ENCODE results near the gene FRAT2. TPM values are rescaled to one million over a fixed set of nuclear protein-coding genes. Genes with fewer than 3 reads are reported as not detected.

FRAT2 gene
- total and polyA plus RNA-seq, 4 donors, result 2.7 to 15.1 (median 11.7) TPM

DNA sequence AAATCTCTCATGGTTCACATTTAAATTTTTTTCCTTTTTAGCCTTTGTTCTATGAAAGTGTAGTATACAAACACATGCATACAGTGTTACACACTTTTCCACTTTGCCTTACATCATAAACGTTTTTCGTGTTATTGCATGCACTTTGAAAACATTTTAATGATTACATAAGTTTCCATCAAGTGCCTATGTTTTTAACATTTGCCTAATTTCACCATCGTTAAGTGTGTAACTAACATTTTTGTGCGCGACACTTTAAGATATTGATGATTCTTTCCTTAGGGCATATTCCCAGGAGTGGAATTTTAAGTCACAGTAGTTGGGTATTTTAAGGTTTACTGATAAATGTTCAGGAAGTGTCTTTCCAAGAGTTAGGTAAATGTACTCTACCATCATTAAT, 1.5 kb upstream of the FRAT2 start:
- Histone ChIP-seq H3K36me3 (ENCODE audit: control insufficient read depth in 4 of 4, insufficient read depth in 3 of 4, low read depth in 1 of 4, low read length in 3 of 4) (no peaks in the 10 kb centered on the region), H3K4me3 (ENCODE audit: low read depth in 1 of 3, low read length in 3 of 3) (no peak overlapping the region), H3K9ac (ENCODE audit: low read depth in 1 of 2, low read length in 2 of 2) (no peak overlapping the region), H3K27ac (ENCODE audit: low read depth in 1 of 2, low read length in 2 of 2) (no peak overlapping the region), H3K4me1 (ENCODE audit: control insufficient read depth in 4 of 4, insufficient read depth in 4 of 4, low read length in 3 of 4) (peaks cover 2 to 15% (median 9%) of the 10 kb centered on the region in 4 donors), H3K9me3 (ENCODE audit: control insufficient read depth in 4 of 4, low read length in 3 of 4) (no peaks in the 10 kb centered on the region), H3K27me3 (ENCODE audit: control insufficient read depth in 4 of 4, insufficient read depth in 4 of 4, low read length in 3 of 4) (no peaks in the 10 kb centered on the region)
- 51% methylated on average over 5 of the region's 5 CpGs for WGBS
- TF ChIP-seq RXRA (IDR thresholded peaks at IDR 0.05), result no peak
- TF ChIP-seq GABPA (IDR thresholded peaks at IDR 0.05 in 1 of 2, conservative IDR thresholded peaks at IDR 0.05 in 1 of 2), result no peak
- TF ChIP-seq, protein P1, sequence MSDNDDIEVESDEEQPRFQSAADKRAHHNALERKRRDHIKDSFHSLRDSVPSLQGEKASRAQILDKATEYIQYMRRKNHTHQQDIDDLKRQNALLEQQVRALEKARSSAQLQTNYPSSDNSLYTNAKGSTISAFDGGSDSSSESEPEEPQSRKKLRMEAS (IDR thresholded peaks at IDR 0.05), result no peak
- TF ChIP-seq RAD21 (IDR thresholded peaks at IDR 0.05), result no peak
- TF ChIP-seq SP1 (IDR thresholded peaks at IDR 0.05), result no peak
- no peak for TF ChIP-seq YY1 (IDR thresholded peaks at IDR 0.05)
- no peak for TF ChIP-seq EGR1 (IDR thresholded peaks at IDR 0.05; ENCODE audit: low read depth in 2 of 2)
- TF ChIP-seq, protein P2, sequence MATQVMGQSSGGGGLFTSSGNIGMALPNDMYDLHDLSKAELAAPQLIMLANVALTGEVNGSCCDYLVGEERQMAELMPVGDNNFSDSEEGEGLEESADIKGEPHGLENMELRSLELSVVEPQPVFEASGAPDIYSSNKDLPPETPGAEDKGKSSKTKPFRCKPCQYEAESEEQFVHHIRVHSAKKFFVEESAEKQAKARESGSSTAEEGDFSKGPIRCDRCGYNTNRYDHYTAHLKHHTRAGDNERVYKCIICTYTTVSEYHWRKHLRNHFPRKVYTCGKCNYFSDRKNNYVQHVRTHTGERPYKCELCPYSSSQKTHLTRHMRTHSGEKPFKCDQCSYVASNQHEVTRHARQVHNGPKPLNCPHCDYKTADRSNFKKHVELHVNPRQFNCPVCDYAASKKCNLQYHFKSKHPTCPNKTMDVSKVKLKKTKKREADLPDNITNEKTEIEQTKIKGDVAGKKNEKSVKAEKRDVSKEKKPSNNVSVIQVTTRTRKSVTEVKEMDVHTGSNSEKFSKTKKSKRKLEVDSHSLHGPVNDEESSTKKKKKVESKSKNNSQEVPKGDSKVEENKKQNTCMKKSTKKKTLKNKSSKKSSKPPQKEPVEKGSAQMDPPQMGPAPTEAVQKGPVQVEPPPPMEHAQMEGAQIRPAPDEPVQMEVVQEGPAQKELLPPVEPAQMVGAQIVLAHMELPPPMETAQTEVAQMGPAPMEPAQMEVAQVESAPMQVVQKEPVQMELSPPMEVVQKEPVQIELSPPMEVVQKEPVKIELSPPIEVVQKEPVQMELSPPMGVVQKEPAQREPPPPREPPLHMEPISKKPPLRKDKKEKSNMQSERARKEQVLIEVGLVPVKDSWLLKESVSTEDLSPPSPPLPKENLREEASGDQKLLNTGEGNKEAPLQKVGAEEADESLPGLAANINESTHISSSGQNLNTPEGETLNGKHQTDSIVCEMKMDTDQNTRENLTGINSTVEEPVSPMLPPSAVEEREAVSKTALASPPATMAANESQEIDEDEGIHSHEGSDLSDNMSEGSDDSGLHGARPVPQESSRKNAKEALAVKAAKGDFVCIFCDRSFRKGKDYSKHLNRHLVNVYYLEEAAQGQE (IDR thresholded peaks at IDR 0.05), result no peak
- TF ChIP-seq FOXA1 (IDR thresholded peaks at IDR 0.05), result no peak
- no peak for TF ChIP-seq FOXA2 (IDR thresholded peaks at IDR 0.05)
- TF ChIP-seq HNF4G (IDR thresholded peaks at IDR 0.05), result no peak
- no peak for DNase-seq (ENCODE audit: low spot score)

DNA sequence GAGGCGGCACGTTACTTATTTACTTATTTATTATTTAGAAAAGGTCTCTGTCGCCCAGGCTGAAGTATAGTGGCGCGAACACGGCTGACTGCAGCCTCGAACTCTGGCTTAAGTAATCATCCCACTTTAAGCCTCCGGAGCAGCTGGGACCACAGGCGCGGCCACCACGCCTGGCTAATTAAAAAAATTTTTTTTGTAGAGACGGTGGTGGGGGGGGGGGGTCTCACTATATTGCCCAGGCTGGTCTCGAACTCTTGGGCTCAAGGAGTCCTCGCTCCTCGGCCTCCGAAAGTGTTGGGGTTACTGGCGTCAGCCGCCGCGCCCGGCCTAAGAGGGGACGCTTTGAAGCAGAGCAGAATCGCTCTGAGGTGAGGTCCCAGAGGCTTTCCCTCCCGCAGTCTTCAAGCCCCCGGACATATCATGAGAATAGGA, 675 bp upstream of the FRAT2 start:
- Histone ChIP-seq H3K27ac (ENCODE audit: low read depth in 1 of 2, low read length in 2 of 2) (peak overlapping the region; percentile 90 to 91), H3K4me3 (ENCODE audit: low read depth in 1 of 3, low read length in 3 of 3) (peak overlapping the region in 2 of 3 donors; percentile 1 to 78), H3K27me3 (ENCODE audit: control insufficient read depth in 4 of 4, insufficient read depth in 4 of 4, low read length in 3 of 4) (no peaks in the 10 kb centered on the region), H3K9me3 (ENCODE audit: control insufficient read depth in 4 of 4, low read length in 3 of 4) (no peaks in the 10 kb centered on the region), H3K36me3 (ENCODE audit: control insufficient read depth in 4 of 4, insufficient read depth in 3 of 4, low read depth in 1 of 4, low read length in 3 of 4) (no peaks in the 10 kb centered on the region), H3K9ac (ENCODE audit: low read depth in 1 of 2, low read length in 2 of 2) (peak overlapping the region in 1 of 2 donors; percentile 45), H3K4me1 (ENCODE audit: control insufficient read depth in 4 of 4, insufficient read depth in 4 of 4, low read length in 3 of 4) (peaks cover 2 to 18% (median 12%) of the 10 kb centered on the region in 4 donors)
- no peak for DNase-seq (ENCODE audit: low spot score)
- WGBS, result 16% methylated on average over 25 of the region's 25 CpGs
- TF ChIP-seq FOXA1 (IDR thresholded peaks at IDR 0.05) (no peak), NR2F2 (IDR thresholded peaks at IDR 0.05) (no peak), GABPA (IDR thresholded peaks at IDR 0.05 in 1 of 2, conservative IDR thresholded peaks at IDR 0.05 in 1 of 2) (no peak), RXRA (IDR thresholded peaks at IDR 0.05) (no peak), YY1 (IDR thresholded peaks at IDR 0.05) (no peak), SP1 (IDR thresholded peaks at IDR 0.05) (no peak), TAF1 (conservative IDR thresholded peaks at IDR 0.05) (no peak), EGR1 (IDR thresholded peaks at IDR 0.05; ENCODE audit: low read depth in 2 of 2) (no peak), FOXA2 (IDR thresholded peaks at IDR 0.05) (no peak), HNF4A (conservative IDR thresholded peaks at IDR 0.05) (no peak), JUND (IDR thresholded peaks at IDR 0.05) (no peak), RAD21 (IDR thresholded peaks at IDR 0.05) (no peak)
- TF ChIP-seq, protein P3, sequence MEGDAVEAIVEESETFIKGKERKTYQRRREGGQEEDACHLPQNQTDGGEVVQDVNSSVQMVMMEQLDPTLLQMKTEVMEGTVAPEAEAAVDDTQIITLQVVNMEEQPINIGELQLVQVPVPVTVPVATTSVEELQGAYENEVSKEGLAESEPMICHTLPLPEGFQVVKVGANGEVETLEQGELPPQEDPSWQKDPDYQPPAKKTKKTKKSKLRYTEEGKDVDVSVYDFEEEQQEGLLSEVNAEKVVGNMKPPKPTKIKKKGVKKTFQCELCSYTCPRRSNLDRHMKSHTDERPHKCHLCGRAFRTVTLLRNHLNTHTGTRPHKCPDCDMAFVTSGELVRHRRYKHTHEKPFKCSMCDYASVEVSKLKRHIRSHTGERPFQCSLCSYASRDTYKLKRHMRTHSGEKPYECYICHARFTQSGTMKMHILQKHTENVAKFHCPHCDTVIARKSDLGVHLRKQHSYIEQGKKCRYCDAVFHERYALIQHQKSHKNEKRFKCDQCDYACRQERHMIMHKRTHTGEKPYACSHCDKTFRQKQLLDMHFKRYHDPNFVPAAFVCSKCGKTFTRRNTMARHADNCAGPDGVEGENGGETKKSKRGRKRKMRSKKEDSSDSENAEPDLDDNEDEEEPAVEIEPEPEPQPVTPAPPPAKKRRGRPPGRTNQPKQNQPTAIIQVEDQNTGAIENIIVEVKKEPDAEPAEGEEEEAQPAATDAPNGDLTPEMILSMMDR (IDR thresholded peaks at IDR 0.05; ENCODE audit: low read depth, low read length, missing input control), result no peak
- TF ChIP-seq, protein P4, sequence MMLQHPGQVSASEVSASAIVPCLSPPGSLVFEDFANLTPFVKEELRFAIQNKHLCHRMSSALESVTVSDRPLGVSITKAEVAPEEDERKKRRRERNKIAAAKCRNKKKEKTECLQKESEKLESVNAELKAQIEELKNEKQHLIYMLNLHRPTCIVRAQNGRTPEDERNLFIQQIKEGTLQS (IDR thresholded peaks at IDR 0.05), result no peak
- TF ChIP-seq, protein P1 (IDR thresholded peaks at IDR 0.05), result no peak
- TF ChIP-seq, protein P5, sequence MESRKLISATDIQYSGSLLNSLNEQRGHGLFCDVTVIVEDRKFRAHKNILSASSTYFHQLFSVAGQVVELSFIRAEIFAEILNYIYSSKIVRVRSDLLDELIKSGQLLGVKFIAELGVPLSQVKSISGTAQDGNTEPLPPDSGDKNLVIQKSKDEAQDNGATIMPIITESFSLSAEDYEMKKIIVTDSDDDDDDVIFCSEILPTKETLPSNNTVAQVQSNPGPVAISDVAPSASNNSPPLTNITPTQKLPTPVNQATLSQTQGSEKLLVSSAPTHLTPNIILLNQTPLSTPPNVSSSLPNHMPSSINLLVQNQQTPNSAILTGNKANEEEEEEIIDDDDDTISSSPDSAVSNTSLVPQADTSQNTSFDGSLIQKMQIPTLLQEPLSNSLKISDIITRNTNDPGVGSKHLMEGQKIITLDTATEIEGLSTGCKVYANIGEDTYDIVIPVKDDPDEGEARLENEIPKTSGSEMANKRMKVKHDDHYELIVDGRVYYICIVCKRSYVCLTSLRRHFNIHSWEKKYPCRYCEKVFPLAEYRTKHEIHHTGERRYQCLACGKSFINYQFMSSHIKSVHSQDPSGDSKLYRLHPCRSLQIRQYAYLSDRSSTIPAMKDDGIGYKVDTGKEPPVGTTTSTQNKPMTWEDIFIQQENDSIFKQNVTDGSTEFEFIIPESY (IDR thresholded peaks at IDR 0.05), result no peak
